Ovary (tissue), 9 donors: ENCODE results near the gene DUSP21. TPM values are rescaled to one million over a fixed set of nuclear protein-coding genes. Genes with fewer than 3 reads are reported as not detected.

ENCODE experiments used
- DNase-seq, 5 donors: peaks; one replicate each; pipeline ENCODE4 v3.0.0-alpha.2; 2019 to 2020
- H3K27ac ChIP-seq, 2 donors: fragments of 200-600 bp; one replicate each; pipeline versions ENCODE4 v1.5.1 to v1.8.0; 2019 to 2022
- H3K27me3 ChIP-seq: fragments of 200-600 bp; one replicate; pipeline ENCODE4 v1.8.0; 2022
- H3K36me3 ChIP-seq: fragments of 200-600 bp; sonication (generic); one replicate; pipeline ENCODE4 v1.5.1; 2019
- H3K4me1 ChIP-seq: one replicate; pipeline ENCODE4 v1.8.1; 2013; ENCODE audit warnings: mild to moderate bottlenecking, moderate library complexity; ENCODE audit not compliant: insufficient read depth
- H3K4me3 ChIP-seq: fragments of 200-600 bp; sonication (generic); one replicate; pipeline ENCODE4 v1.5.1; 2017
- H3K9me3 ChIP-seq, 2 donors: fragments of 200-600 bp in 1 of 2; sonication (generic) in 1 of 2; one replicate each; pipeline versions ENCODE4 v1.5.1 to v1.8.1; 2013 to 2019; ENCODE audit warnings: mild to moderate bottlenecking in 1 of 2, moderate library complexity in 1 of 2
- CTCF ChIP-seq, 3 donors: fragments of 450-650 bp in 2 of 3; fragments of 200-600 bp in 1 of 3; IDR thresholded peaks; one replicate each; pipeline versions ENCODE4 v1.5.1 to v1.8.0; 2016 to 2022; ENCODE audit warnings: antibody characterized with exemption in 3 of 3, mild to moderate bottlenecking in 1 of 3
- EP300 ChIP-seq: sonication (generic); formaldehyde crosslinking; IDR thresholded peaks from one replicate; pipeline ENCODE4 v1.6.1; 2017; ENCODE audit warnings: antibody characterized with exemption
- POLR2A ChIP-seq: fragments of 450-650 bp; IDR thresholded peaks from one replicate; pipeline ENCODE4 v1.6.1; 2017; ENCODE audit warnings: antibody characterized with exemption, mild to moderate bottlenecking, moderate library complexity
- WGBS, 3 donors: extraction: QIAGEN DNeasy Blood & Tissue Kit in 1 of 3; methylation state at CpG; one replicate each; pipeline versions ENCODE4 v1.1.5 to v1.1.7; 2013 to 2017; 5-methylcytosine and 5-hydroxymethylcytosine counted together
- intact Hi-C, 4 donors: fragments of 100-400 bp; cut with DNase I; formaldehyde crosslinking; loops; one replicate each; pipeline versions ENCODE4 v1.11.0 to v1.15.1; 2022 to 2023
- polyA plus RNA-seq, 2 donors: library from polyadenylated mRNA; stranded (reverse); fragments of 200-250 nt in 1 of 2; fragments of 350-450 nt in 1 of 2; fragmentation: Illumina TruSeq in 1 of 2; extraction: RNeasy Lipid Tissue Mini Kit (QIAGEN cat#74804) in 1 of 2; gene quantifications; one replicate each; pipeline ENCODE4 v1.2.3, GENCODE V29; 2013 to 2014
- total RNA-seq, 7 donors: library from RNA; depleted of rRNA in 2 of 7; stranded (reverse); fragments of >200 nt in 2 of 7; fragmentation: NEBNext Ultra II Directional in 3 of 7; extraction: Animal tissue kit (Norgen Biotek cat#: 25700) in 3 of 7; gene quantifications; one replicate each; pipeline versions ENCODE4 v1.1.0 to v1.2.4, GENCODE V29; 2016 to 2023
- donor health status: DM: no; HTN: no; CAD: no; lungs with moderate emphysema.
- donor health status: DM: no; HTN: no; CAD: no.
- donor health status: Bipolar disorder and iron deficiency.
- donor health status: DM: yes; HTN: yes; CAD: no.
- donor health status: DM: no; HTN: no; CAD: no.
- donor health status: DM: yes; HTN: yes; CAD: no.

DUSP21 gene
- total and polyA plus RNA-seq, 9 donors: not detected

- no peak for TF ChIP-seq CTCF (IDR thresholded peaks at IDR 0.05)
- TF ChIP-seq EP300: no peak
- no peak for TF ChIP-seq POLR2A
- Histone ChIP-seq H3K9me3 (no peaks in the 10 kb centered on the region), H3K4me3 (no peak overlapping the region), H3K36me3 (no peaks in the 10 kb centered on the region), H3K27me3 (no peaks in the 10 kb centered on the region), H3K27ac (no peak overlapping the region), H3K4me1 (no peaks in the 10 kb centered on the region)
- intact Hi-C loops: loop anchor here in 1 of 4 donors (5.0 kb wide), 1 partner anchor 329 kb away; the partner anchor contains the start of gene FUNDC1
- WGBS, 3 donors: 73 to 82% (median 76%) methylated on average over 16 of the region's 16 CpGs
- peak in 3 of 5 donors; percentile 23 to 43 (median 33) for DNase-seq
Observed at GRCh38 chrX:44871114-44871645, 27.4 kb downstream of the DUSP21 start.

- H3K4me3 ChIP-seq: peak overlapping the region; percentile 78
- intact Hi-C loops: loop anchor here in 1 of 4 donors (5.0 kb wide), 1 partner anchor 330 kb away; the partner anchor contains the start of gene FUNDC1
- peak overlapping the region; percentile 93 to 99 for H3K27ac ChIP-seq
- no peaks in the 10 kb centered on the region for H3K4me1 ChIP-seq
- no peaks in the 10 kb centered on the region for H3K27me3 ChIP-seq
- no peaks in the 10 kb centered on the region for H3K36me3 ChIP-seq
- 1 to 2% (median 1%) methylated on average over 35 to 60 of the region's 60 CpGs for WGBS, 3 donors
- no peaks in the 10 kb centered on the region for H3K9me3 ChIP-seq
- no peak for TF ChIP-seq POLR2A
- no peak for TF ChIP-seq EP300
- no peak for TF ChIP-seq CTCF (IDR thresholded peaks at IDR 0.05)
- peak in 2 of 5 donors; percentile 57 to 58 for DNase-seq
Observed at GRCh38 chrX:44871931-44872820, 28.4 kb downstream of the DUSP21 start.

GRCh38 chrX:44872821-44873414 lies 29.1 kb downstream of the DUSP21 start, which contains the start of gene KDM6A:
KDM6A (plus strand) TSS chrX:44873188; CDS start chrX:44873552, 364 bp downstream.
- Histone ChIP-seq H3K4me3 (peak within 1 kb of the TSS; percentile 78), H3K4me1 (no peaks in the 10 kb centered on the region), H3K27ac (peak within 1 kb of the TSS; percentile 98 to 99), H3K9me3 (no peaks in the 10 kb centered on the region), H3K36me3 (no peaks in the 10 kb centered on the region), H3K27me3 (no peaks in the 10 kb centered on the region)
- peak; percentile 99 to 100 (median 100) for DNase-seq
- 0% methylated on average over 30 to 61 of the region's 61 CpGs for WGBS, 3 donors
- intact Hi-C loops: loop anchor here in 1 of 4 donors (5.0 kb wide), 1 partner anchor 331 kb away; the partner anchor contains the start of gene FUNDC1
- TF ChIP-seq POLR2A: peak; percentile 78
- no peak for TF ChIP-seq EP300

GRCh38 chrX:44873415-44874276 lies 29.8 kb downstream of the DUSP21 start:
- Histone ChIP-seq H3K4me3 (peak overlapping the region; percentile 78), H3K9me3 (no peaks in the 10 kb centered on the region), H3K27ac (peak overlapping the region; percentile 98 to 99), H3K36me3 (no peaks in the 10 kb centered on the region), H3K27me3 (no peaks in the 10 kb centered on the region), H3K4me1 (peaks cover under 1% of the 10 kb centered on the region)
- TF ChIP-seq POLR2A: peak; percentile 19
- no peak for TF ChIP-seq CTCF (IDR thresholded peaks at IDR 0.05)
- TF ChIP-seq EP300: no peak
- DNase-seq: peak; percentile 56 to 80 (median 69)
- intact Hi-C loops: loop anchor here in 1 of 4 donors (5.0 kb wide), 1 partner anchor 331 kb away; the partner anchor contains the start of gene FUNDC1
- 0 to 1% (median 0%) methylated on average over 75 to 99 of the region's 99 CpGs for WGBS, 3 donors
